OCI-LY7 (cell line): ENCODE data around the gene DICER1. TPM values are rescaled to one million over a fixed set of nuclear protein-coding genes. Genes with fewer than 3 reads are reported as not detected.

Experiments
- BruUV-seq: library from RNA; stranded (reverse); fragments of 400-500 nt; replicated peaks from 2 replicates; lab custom pipeline; 2021; lab: Mats Ljungman, UMichigan
- CTCF ChIA-PET: fragments of 300-600 bp; sonication (Branson Sonifier 250); formaldehyde crosslinking; loops from one replicate; lab custom pipeline; 2022; ENCODE audit warnings: antibody characterized with exemption; ENCODE audit not compliant: unreplicated experiment; lab: Charles Lee
- POLR2A ChIA-PET: fragments of 300-600 bp; sonication (Branson Sonifier 250); formaldehyde crosslinking; loops from one replicate; lab custom pipeline; 2022; ENCODE audit warnings: antibody characterized with exemption; lab: Charles Lee
- DNase-seq: peaks from one replicate; pipeline ENCODE4 v3.0.0-alpha.2; 2015; ENCODE audit warnings: low spot score
- H2AFZ ChIP-seq: fragments of 200-600 bp; sonication (generic), shearing (Covaris generic); 2 replicates; pipeline ENCODE4 v1.6.1; 2014; ENCODE audit warnings: mild to moderate bottlenecking, antibody characterized with exemption, low read length, moderate library complexity
- H3K27ac ChIP-seq: fragments of 200-600 bp; sonication (generic); 2 replicates; pipeline ENCODE4 v1.5.1; 2014; ENCODE audit warnings: mixed run types, low read depth, mild to moderate bottlenecking, moderate library complexity, low read length, inconsistent platforms; ENCODE audit not compliant: poor library complexity, severe bottlenecking
- H3K36me3 ChIP-seq: fragments of 200-600 bp; sonication (generic); 2 replicates; pipeline ENCODE4 v1.6.1; 2014; ENCODE audit warnings: mild to moderate bottlenecking, antibody characterized with exemption, low read length, moderate library complexity, mixed read lengths; ENCODE audit not compliant: insufficient read depth
- H3K4me1 ChIP-seq: fragments of 200-600 bp; sonication (generic); 2 replicates; pipeline ENCODE4 v1.5.1; 2014; ENCODE audit warnings: mild to moderate bottlenecking, low read length; ENCODE audit not compliant: insufficient read depth, poor library complexity, severe bottlenecking
- H3K4me2 ChIP-seq: fragments of 200-600 bp; sonication (generic); 2 replicates; pipeline ENCODE4 v1.6.1; 2014; ENCODE audit warnings: mild to moderate bottlenecking, low read length
- H3K4me3 ChIP-seq: fragments of 200-600 bp; sonication (generic); 2 replicates; pipeline ENCODE4 v1.5.1; 2014; ENCODE audit warnings: mild to moderate bottlenecking, low read depth, low read length; ENCODE audit not compliant: poor library complexity, severe bottlenecking
- H3K79me2 ChIP-seq: fragments of 200-600 bp; sonication (generic); 2 replicates; pipeline ENCODE4 v1.6.1; 2016; ENCODE audit warnings: low read depth, mild to moderate bottlenecking, low read length, moderate library complexity, mixed read lengths; ENCODE audit not compliant: insufficient read depth
- H3K9me2 ChIP-seq: fragments of 200-600 bp; sonication (generic); 2 replicates; pipeline ENCODE4 v1.6.1; 2016; ENCODE audit warnings: mild to moderate bottlenecking, low read length, mixed read lengths; ENCODE audit not compliant: insufficient read depth
- H3K9me3 ChIP-seq: fragments of 200-600 bp; sonication (generic); 2 replicates; pipeline ENCODE4 v1.6.1; 2014; ENCODE audit warnings: mild to moderate bottlenecking, mixed run types, low read length, mixed read lengths
- H4K20me1 ChIP-seq: fragments of 200-600 bp; sonication (generic); 2 replicates; pipeline ENCODE4 v1.6.1; 2014; ENCODE audit warnings: mild to moderate bottlenecking, antibody characterized with exemption, low read length, moderate library complexity, mixed read lengths; ENCODE audit not compliant: insufficient read depth
- EZH2phosphoT487 ChIP-seq: fragments of 200-600 bp; sonication (generic); IDR thresholded peaks from 2 replicates; pipeline ENCODE4 v1.6.1; 2018; ENCODE audit warnings: low read depth, borderline replicate concordance, mild to moderate bottlenecking, mixed run types, antibody characterized with exemption, low read length, moderate library complexity, mixed read lengths
- intact Hi-C: fragments of 100-400 bp; cut with micrococcal nuclease; formaldehyde crosslinking; loops from one replicate; pipeline ENCODE4 v1.10.0; 2022; ENCODE audit not compliant: unreplicated experiment
- total RNA-seq, 2 experiments: library from RNA; depleted of rRNA in 1 of 2; stranded (reverse); fragments of >200 nt in 1 of 2; shearing (Covaris generic) in 1 of 2; gene quantifications; 2 replicates each; pipeline ENCODE4 v1.2.3, GENCODE V29; 2014 to 2022
- TF ChIP-seq, protein P1 (sequence below): fragments of 200-600 bp; sonication (generic); conservative IDR thresholded peaks from 2 replicates; pipeline ENCODE4 v1.5.1; 2014; ENCODE audit warnings: mild to moderate bottlenecking, antibody characterized with exemption, low read length, moderate library complexity, mixed read lengths

Gene DICER1
- total RNA-seq, 2 experiments from 2014 or later, result 60.3 to 62.2 TPM

- H3K27ac ChIP-seq, result no peak overlapping the region
- ChIA-PET POLR2A (no interaction called here), CTCF (no interaction called here)
- H3K9me3 ChIP-seq, result no peaks in the 10 kb centered on the region
- no peak for DNase-seq
- BruUV-seq, result no TSS peak
- H3K4me3 ChIP-seq, result no peak overlapping the region
- intact Hi-C loops, result loop anchor here (10.0 kb wide), 1 partner anchor 170 kb away; no protein-coding TSS in a partner anchor
- no peak overlapping the region for H2AFZ ChIP-seq
- H4K20me1 ChIP-seq, result no peaks in the 10 kb centered on the region
- TF ChIP-seq, protein P1, sequence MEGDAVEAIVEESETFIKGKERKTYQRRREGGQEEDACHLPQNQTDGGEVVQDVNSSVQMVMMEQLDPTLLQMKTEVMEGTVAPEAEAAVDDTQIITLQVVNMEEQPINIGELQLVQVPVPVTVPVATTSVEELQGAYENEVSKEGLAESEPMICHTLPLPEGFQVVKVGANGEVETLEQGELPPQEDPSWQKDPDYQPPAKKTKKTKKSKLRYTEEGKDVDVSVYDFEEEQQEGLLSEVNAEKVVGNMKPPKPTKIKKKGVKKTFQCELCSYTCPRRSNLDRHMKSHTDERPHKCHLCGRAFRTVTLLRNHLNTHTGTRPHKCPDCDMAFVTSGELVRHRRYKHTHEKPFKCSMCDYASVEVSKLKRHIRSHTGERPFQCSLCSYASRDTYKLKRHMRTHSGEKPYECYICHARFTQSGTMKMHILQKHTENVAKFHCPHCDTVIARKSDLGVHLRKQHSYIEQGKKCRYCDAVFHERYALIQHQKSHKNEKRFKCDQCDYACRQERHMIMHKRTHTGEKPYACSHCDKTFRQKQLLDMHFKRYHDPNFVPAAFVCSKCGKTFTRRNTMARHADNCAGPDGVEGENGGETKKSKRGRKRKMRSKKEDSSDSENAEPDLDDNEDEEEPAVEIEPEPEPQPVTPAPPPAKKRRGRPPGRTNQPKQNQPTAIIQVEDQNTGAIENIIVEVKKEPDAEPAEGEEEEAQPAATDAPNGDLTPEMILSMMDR, result no peak
- no peak for TF ChIP-seq EZH2phosphoT487
- H3K79me2 ChIP-seq, result no peaks in the 10 kb centered on the region
- no peaks in the 10 kb centered on the region for H3K4me1 ChIP-seq
- H3K36me3 ChIP-seq, result no peaks in the 10 kb centered on the region
- H3K9me2 ChIP-seq, result no peaks in the 10 kb centered on the region
- no peak overlapping the region for H3K4me2 ChIP-seq
Measured at GRCh38 chr14:95195031-95195430, 37.7 kb upstream of the DICER1 start.

- BruUV-seq, result no TSS peak
- no peak for TF ChIP-seq EZH2phosphoT487
- TF ChIP-seq, protein P1, result no peak
- no peaks in the 10 kb centered on the region for H3K36me3 ChIP-seq
- no peak overlapping the region for H2AFZ ChIP-seq
- POLR2A ChIA-PET, result no interaction called here
- DNase-seq, result no peak
- no peaks in the 10 kb centered on the region; the same call in 1 of the 2 replicates for H3K9me3 ChIP-seq
- no peak overlapping the region for H3K4me2 ChIP-seq
- no peaks in the 10 kb centered on the region for H3K79me2 ChIP-seq
- no peak overlapping the region for H3K27ac ChIP-seq
- no peaks in the 10 kb centered on the region for H3K9me2 ChIP-seq
- intact Hi-C loops, result loop anchor here (10.0 kb wide), 1 partner anchor 172 kb away; no protein-coding TSS in a partner anchor
- H3K4me3 ChIP-seq, result no peak overlapping the region
- no peaks in the 10 kb centered on the region for H4K20me1 ChIP-seq
- H3K4me1 ChIP-seq, result no peaks in the 10 kb centered on the region
- CTCF ChIA-PET, result no interaction called here
Measured at GRCh38 chr14:95193081-95193480, 35.8 kb upstream of the DICER1 start.

GRCh38 chr14:95192311-95192710, 35.0 kb upstream of the DICER1 start:
- ChIA-PET POLR2A (no interaction called here), CTCF (no interaction called here)
- Histone ChIP-seq H3K27ac (no peak overlapping the region), H3K36me3 (no peaks in the 10 kb centered on the region), H3K9me3 (no peaks in the 10 kb centered on the region; the same call in 1 of the 2 replicates), H3K79me2 (no peaks in the 10 kb centered on the region), H3K4me2 (no peak overlapping the region), H3K4me3 (no peak overlapping the region), H2AFZ (no peak overlapping the region), H3K4me1 (no peaks in the 10 kb centered on the region), H4K20me1 (no peaks in the 10 kb centered on the region), H3K9me2 (no peaks in the 10 kb centered on the region)
- DNase-seq, result no peak
- intact Hi-C loops, result loop anchor here (10.0 kb wide), 1 partner anchor 172 kb away; no protein-coding TSS in a partner anchor
- TF ChIP-seq EZH2phosphoT487, result no peak
- TF ChIP-seq, protein P1, result no peak
- no TSS peak for BruUV-seq
